Keratinocyte (primary cell): ENCODE measurements around the gene RHCE.
"Not testable (repeated sequence)": the region's sequence is repeated elsewhere in the genome, so short reads cannot be mapped to it uniquely, and the experiment has no call there.

Source experiments
- EZH2 ChIP-seq: IDR thresholded peaks from one replicate; pipeline ENCODE4 v1.6.1; 2012; ENCODE audit warnings: inconsistent platforms, mild to moderate bottlenecking, low read length, moderate library complexity
- TF ChIP-seq, protein P1 (sequence below), 3 experiments: IDR thresholded peaks in 1 of 3; conservative IDR thresholded peaks in 1 of 3; optimal IDR thresholded peaks in 1 of 3; 2 replicates in 2 of 3; 3 replicates in 1 of 3; pipeline versions ENCODE3 to v1.5.1; 2011; ENCODE audit warnings: low read length in 3 of 3, mild to moderate bottlenecking in 3 of 3, moderate library complexity in 2 of 3, control low read depth in 1 of 3, inconsistent platforms in 1 of 3; ENCODE audit not compliant: insufficient read depth in 2 of 3; ENCODE audit errors: extremely low read depth in 1 of 3

DNA sequence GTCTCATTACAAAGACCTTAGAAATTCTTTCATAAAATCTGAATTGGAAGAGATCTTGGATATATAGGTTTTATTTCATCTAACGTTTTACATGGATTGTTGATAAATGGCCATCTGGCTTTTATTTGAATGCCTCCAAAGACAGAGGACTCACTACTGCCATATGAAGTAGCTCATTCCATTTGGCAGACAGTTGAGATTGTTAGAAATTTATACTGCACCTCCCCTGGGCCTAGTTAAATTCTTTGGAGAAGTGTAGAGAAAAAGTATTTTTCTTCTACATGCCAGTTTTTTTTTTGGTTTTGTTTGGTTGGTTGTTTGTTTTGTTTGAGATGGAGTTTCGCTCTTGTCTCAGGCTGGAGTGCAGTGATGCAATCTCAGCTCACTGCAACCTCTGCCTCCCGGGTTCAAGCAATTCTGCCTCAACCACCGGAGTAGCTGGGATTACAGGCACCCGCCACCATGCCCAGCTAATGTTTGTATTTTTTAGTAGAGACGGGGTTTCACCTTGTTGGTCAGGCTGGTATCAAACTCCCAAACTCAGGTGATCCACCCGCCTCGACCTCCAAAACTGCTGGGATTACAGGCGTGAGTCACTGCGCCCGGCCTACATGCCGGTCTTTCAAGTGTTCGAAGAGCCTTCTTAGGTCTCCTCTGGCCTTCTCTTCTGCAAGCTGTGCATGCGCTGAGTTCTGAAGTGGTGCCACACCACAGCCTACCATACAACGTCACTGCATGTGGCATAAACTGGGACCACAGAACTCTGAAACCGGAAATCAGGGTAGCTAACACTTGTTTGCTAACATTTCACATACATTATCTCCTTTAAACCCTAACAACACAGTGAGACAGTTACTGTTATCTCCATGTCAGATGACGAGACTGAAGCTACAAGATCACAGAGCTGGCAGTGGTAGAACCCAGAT lies 57.7 kb downstream of the RHCE start:
- TF ChIP-seq, protein P1, sequence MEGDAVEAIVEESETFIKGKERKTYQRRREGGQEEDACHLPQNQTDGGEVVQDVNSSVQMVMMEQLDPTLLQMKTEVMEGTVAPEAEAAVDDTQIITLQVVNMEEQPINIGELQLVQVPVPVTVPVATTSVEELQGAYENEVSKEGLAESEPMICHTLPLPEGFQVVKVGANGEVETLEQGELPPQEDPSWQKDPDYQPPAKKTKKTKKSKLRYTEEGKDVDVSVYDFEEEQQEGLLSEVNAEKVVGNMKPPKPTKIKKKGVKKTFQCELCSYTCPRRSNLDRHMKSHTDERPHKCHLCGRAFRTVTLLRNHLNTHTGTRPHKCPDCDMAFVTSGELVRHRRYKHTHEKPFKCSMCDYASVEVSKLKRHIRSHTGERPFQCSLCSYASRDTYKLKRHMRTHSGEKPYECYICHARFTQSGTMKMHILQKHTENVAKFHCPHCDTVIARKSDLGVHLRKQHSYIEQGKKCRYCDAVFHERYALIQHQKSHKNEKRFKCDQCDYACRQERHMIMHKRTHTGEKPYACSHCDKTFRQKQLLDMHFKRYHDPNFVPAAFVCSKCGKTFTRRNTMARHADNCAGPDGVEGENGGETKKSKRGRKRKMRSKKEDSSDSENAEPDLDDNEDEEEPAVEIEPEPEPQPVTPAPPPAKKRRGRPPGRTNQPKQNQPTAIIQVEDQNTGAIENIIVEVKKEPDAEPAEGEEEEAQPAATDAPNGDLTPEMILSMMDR (optimal IDR thresholded peaks at IDR 0.05 in 1 of 3, IDR thresholded peaks at IDR 0.05 in 1 of 3, conservative IDR thresholded peaks at IDR 0.05 in 1 of 3; ENCODE audit: extremely low read depth in 1 of 3, insufficient read depth in 2 of 3, low read length in 3 of 3), result not testable (repeated sequence)
- TF ChIP-seq EZH2, result not testable (repeated sequence)
